Measurements from ENCODE around the gene ZC3H18. TPM values are rescaled to one million over a fixed set of nuclear protein-coding genes. Genes with fewer than 3 reads are reported as not detected.

ZC3H18 gene
- total and polyA plus RNA-seq, 10 of the 15 experiments (the other 5 are each of a cell fraction or from before 2014, with no cell fraction given), result 1.0 to 58.3 (median 22.4) TPM

- Histone ChIP-seq H3K4me2 (ENCODE audit: control insufficient read depth, insufficient read depth) (peak overlapping the region; percentile 90), H3K79me2 (ENCODE audit: control insufficient read depth, insufficient read depth, low read length) (peaks cover 28% of the 10 kb centered on the region), H3K4me3 (peak overlapping the region; percentile 78), H2AFZ (ENCODE audit: control insufficient read depth, low read depth, low read length) (peak overlapping the region; percentile 85), H3K36me3 (ENCODE audit: control insufficient read depth in 2 of 2, insufficient read depth in 2 of 2, low read length in 1 of 2) (no peaks in the 10 kb centered on the region; a peak in 1 of 4 replicates), H4K20me1 (ENCODE audit: control insufficient read depth, insufficient read depth) (no peaks in the 10 kb centered on the region; the same call in 1 of the 2 replicates), H3K27ac (ENCODE audit: control insufficient read depth, insufficient read depth) (no peak overlapping the region; the same call in 1 of the 2 replicates), H3K27me3 (replicated peaks in 1 of 2; ENCODE audit: control insufficient read depth in 2 of 2, insufficient read depth in 2 of 2, low read length in 1 of 2) (no peaks in the 10 kb centered on the region), H3K9ac (ENCODE audit: control insufficient read depth, insufficient read depth, low read length) (peak overlapping the region; percentile 75), H3K4me1 (ENCODE audit: control insufficient read depth, insufficient read depth, low read length) (peaks cover 5% of the 10 kb centered on the region; the same call in 1 of the 2 replicates), H3K9me3 (replicated peaks; ENCODE audit: control insufficient read depth, insufficient read depth, low read length) (no peaks in the 10 kb centered on the region)
- TF ChIP-seq CHD1 (IDR thresholded peaks at IDR 0.05; ENCODE audit: low read depth, low read length) (no peak), RFX5 (IDR thresholded peaks at IDR 0.05; ENCODE audit: low read depth, low read length) (no peak), USF2 (IDR thresholded peaks at IDR 0.05; ENCODE audit: borderline replicate concordance, low read depth, low read length) (no peak), RUNX3 (IDR thresholded peaks at IDR 0.05; ENCODE audit: low read length) (no peak), TARDBP (IDR thresholded peaks at IDR 0.05; ENCODE audit: borderline replicate concordance) (no peak), SIN3A (IDR thresholded peaks at IDR 0.05; ENCODE audit: low read depth, low read length) (no peak), YY1 (IDR thresholded peaks at IDR 0.05; ENCODE audit: low read depth, low read length) (no peak)
- ChIA-PET SMC1A (ENCODE audit: uncharacterized antibody, unreplicated experiment) (no interaction called here), POLR2A (interaction anchor here (0.5 to 2.4 kb wide), 3 partner anchors 21 to 1131 kb away, joined by 3 to 9 read pairs (median 5); no protein-coding TSS in a partner anchor), CTCF (interaction anchor here (1.9 kb wide), 1 partner anchor 169 kb away, joined by 5 read pairs; no protein-coding TSS in a partner anchor), RAD21 (ENCODE audit: unreplicated experiment) (interaction anchor here (1.4 kb wide), 1 partner anchor 103 kb away, joined by 4 read pairs; no protein-coding TSS in a partner anchor)
- in situ Hi-C loops (cut with MboI) (loop anchor here (5.0 kb wide), 1 partner anchor 117 kb away; the partner anchor contains the start of gene ZFPM1), intact Hi-C loops (cut with micrococcal nuclease; ENCODE audit: unreplicated experiment) (no loop called here)
- BruUV-seq (replicated peaks), result no TSS peak
- DNase-seq (ENCODE audit: low read depth, low spot score), result no peak
- 87% methylated on average over 18 of the region's 18 CpGs for WGBS (ENCODE audit: insufficient coverage, insufficient replicate concordance, low lambda C conversion rate, missing lambda C conversion rate)
- FAIRE-seq, result peak; percentile 82
- ATAC-seq, result no peak; the same call in 2 of the 3 replicates
These were observed 1.2 kb upstream of the ZC3H18 start for GRCh38 chr16:88568710-88569613.

All from GM12878 (cell line).